ENCODE results near the gene CACNA2D1.
"Not testable (repeated sequence)": the region's sequence is repeated elsewhere in the genome, so short reads cannot be mapped to it uniquely, and the experiment has no call there.

CACNA2D1 gene

GRCh38 chr7:82389876-82390275, 53.7 kb downstream of the CACNA2D1 start:
- DNase-seq, result no peak

GRCh38 chr7:82388138-82388537, 55.4 kb downstream of the CACNA2D1 start:
- DNase-seq, result no peak

- DNase-seq, result not testable (repeated sequence)
Observed at GRCh38 chr7:82386571-82386970, 57.0 kb downstream of the CACNA2D1 start.

GRCh38 chr7:82384779-82385178, 58.8 kb downstream of the CACNA2D1 start:
- DNase-seq, result no peak

- DNase-seq, result no peak
Observed at GRCh38 chr7:82384051-82384464, 59.5 kb downstream of the CACNA2D1 start.

GRCh38 chr7:82382276-82382675, 61.3 kb downstream of the CACNA2D1 start:
- no peak for DNase-seq

GRCh38 chr7:82376739-82377138, 66.8 kb downstream of the CACNA2D1 start:
- peak in 1 of 2 experiments; percentile 54 for DNase-seq

DNA sequence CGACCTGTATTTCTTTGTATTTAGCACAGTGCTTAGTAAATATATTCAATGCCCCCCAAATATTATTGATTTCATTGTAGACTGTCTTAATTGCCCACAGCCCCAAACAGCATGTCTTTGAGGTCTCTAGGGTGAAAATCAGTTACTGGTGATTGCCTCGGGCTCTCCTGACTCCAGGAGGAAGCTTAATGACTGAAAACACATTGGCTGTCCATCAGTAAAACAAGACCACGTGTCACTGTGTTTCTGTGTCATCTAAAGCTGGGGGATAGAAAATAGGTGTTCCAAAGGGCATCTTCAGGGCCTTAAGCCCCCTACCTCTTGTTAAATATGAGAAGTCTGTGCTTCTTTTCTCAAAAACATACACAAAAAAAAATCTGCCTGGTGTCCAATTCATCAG, 67.9 kb downstream of the CACNA2D1 start:
- DNase-seq, result peak; percentile 20 to 69

DNA sequence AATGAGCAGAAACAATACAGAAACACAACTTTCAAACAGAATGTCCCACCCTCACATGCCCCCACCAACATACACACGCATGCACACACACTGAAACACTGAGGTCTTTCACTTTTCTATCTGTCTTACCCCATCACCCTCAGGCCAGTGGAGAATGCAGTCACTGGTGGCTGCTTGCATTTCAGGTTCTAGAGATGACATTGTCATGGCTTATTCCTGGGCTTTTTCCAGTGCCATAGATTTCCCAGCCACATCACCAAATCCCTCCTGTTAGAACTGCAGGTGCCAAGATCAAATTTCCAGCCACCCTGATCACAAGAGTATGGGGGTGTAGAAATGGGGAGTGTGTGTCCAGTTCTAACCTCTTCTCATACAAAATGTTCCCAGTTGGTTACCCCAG, 68.4 kb downstream of the CACNA2D1 start:
- peak; percentile 11 to 49 for DNase-seq

GRCh38 chr7:82373926-82374635, 69.5 kb downstream of the CACNA2D1 start:
- peak; percentile 64 to 79 for DNase-seq

DNA sequence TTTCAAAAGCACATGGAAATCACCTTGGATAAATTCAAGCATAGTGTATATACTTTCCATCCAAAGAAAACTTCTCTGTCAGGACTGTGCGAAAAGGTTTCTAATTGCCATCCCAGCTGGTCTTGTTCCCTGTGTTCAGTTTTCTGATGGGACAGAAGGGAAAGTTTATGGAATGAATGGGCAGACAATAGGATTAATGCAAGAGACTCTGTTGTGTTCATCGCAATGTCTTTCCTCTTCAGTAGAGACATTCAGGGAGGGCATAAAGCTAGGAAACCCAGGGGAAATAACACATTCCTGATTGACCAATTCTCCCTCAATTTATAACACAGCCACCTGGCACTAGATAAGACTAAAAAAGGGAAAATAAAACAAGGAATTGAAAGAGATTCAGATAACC, 78.9 kb downstream of the CACNA2D1 start:
- DNase-seq, result no peak

- no peak for DNase-seq
Observed at GRCh38 chr7:82364048-82364447, 79.5 kb downstream of the CACNA2D1 start.

- DNase-seq, result no peak
Observed at GRCh38 chr7:82362129-82362706, 81.4 kb downstream of the CACNA2D1 start.

DNA sequence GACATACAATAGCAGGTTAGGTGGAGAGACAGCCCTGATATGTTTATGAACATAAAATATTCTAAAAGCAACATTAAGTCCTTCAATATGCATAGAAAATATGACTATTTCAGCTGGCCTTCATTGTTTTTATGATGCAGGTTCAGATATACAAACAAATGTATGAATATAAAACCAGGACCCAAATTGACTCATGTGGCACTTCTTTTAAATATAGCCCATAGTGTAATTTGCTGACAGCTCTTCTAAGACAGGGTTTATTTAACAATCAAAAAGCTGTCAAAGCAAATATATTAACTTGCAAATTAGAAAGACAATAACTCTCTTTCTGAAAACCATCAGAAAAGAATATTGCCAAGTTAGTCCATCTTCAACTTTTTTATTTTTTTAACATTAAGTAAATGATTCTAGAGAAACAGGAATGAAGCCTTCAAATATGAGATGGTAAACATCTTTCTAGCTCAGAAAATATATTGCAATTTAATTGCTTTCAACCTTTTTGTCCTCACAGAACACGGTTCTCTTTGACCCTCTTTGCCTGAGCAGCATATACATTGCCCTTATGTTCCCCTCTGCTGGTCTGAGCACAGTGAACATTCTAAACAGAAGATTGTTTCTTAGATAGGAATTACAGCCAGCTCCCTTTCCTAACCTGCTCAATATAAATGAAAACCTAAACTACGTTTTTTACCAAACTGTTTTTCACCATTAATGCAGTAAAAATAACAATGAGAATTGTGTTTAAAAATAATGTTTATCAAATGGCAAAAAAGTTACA, 82.8 kb downstream of the CACNA2D1 start:
- peak in 1 of 2 experiments; percentile 24 for DNase-seq

GRCh38 chr7:82359426-82359825, 84.2 kb downstream of the CACNA2D1 start:
- peak in 1 of 2 experiments; percentile 40 for DNase-seq

GRCh38 chr7:82358923-82359322, 84.7 kb downstream of the CACNA2D1 start:
- DNase-seq, result peak in 1 of 2 experiments; percentile 46

DNA sequence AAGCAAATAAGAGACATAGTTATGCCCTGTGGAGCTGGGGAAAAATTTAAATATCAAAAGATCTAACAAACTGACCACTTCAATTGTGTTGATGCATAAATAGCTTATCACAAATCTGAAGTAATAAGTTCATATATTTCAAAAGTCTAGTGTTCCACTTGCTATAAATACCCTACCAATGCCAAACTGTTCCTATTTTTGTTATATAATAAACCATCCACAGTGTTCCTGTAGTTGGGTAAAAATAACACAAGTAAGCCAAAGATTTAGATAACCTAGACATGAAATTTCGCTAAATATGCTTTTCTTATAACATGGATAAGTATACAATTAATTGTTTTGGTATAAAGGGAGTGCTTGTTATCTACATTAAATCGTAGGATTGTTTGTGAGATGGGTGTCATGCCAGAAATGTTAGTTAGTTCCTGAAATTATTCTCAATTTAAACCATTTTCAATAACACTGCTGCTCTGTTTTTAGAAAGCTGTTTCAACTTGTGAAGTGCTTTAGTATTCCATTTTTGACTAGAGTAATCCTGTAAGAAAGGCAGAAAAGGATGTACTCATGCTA, 85.5 kb downstream of the CACNA2D1 start:
- no peak for DNase-seq

GRCh38 chr7:82348251-82348650, 95.3 kb downstream of the CACNA2D1 start:
- DNase-seq, result peak; percentile 46 to 74

DNA sequence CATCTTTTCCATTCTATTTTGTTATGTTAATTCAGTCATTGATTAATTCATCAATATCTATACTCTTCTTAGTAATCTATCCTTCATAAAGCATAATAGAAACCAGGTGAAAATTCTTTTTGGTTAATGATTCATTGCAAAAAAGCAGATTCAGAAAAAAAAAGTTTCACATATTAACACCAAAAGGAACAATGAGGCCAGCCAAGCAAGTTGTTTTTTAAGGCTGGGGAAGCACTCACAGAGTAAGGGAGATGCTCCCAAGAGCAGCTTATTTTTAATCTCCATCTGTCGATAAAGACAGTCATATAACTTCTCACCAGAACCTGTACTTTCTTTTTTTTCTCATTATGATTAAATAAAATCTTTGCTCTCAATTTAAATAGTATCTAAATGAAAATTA, 95.8 kb downstream of the CACNA2D1 start:
- DNase-seq, result peak; percentile 49 to 78

DNA sequence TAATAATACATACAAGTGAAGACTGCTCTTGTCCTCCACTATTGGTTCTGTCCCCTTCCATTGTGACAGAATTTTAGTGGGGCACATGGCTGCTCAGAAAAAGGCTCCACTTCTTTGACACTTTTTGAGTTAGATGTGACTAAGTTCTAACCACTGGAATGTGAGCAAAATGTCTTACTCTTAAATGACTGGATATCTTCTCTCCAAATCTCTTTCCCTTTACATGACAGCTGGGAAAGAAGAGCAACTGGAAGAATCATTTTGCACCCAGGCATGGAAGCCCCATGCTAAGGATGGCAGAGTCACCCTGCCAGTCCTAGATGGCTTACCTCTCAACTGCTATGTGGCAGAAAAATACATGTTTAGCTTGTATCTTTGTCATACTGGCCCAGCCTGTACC, 97.7 kb downstream of the CACNA2D1 start:
- DNase-seq, result peak in 1 of 2 experiments; percentile 29

DNA sequence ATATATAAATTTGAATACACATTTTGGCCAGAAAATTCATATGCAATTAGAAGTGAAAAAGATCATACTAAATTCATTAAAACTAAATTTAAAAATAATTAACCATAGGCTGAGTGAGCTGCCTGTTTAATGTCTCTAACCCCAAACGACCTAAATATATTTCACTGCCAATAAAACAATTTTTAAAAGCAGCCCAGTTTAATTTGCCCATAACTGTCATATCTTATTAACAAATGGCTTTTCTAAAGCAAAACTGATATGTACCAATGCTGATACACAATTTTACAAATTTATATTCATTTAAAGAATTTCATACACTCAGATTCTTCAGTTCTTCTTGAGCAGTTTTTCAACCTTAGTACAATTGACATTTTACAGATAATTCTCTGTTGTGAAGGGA, 99.9 kb downstream of the CACNA2D1 start:
- no peak for DNase-seq

GRCh38 chr7:82339958-82340357, 103.6 kb downstream of the CACNA2D1 start:
- DNase-seq, result no peak

DNA sequence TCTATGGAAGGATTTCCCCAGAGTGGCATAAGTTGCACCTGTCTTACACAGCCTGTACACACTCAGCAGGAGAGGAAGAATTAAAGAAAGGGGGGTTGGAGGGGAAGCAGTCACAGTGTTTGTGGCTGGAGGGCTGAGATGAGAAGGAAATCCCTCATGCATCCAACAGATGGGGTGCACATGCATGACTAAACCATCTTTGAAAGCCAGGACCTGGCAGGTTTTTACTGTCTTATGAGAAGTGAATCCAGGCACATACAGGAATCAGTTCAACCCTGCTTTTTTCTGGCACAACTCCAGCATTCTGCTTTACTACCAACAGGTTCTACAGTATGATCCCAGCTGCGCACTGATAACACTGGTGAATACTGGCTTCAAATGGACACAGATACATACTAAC, 107.7 kb downstream of the CACNA2D1 start:
- DNase-seq, result peak; percentile 98 to 100

DNA sequence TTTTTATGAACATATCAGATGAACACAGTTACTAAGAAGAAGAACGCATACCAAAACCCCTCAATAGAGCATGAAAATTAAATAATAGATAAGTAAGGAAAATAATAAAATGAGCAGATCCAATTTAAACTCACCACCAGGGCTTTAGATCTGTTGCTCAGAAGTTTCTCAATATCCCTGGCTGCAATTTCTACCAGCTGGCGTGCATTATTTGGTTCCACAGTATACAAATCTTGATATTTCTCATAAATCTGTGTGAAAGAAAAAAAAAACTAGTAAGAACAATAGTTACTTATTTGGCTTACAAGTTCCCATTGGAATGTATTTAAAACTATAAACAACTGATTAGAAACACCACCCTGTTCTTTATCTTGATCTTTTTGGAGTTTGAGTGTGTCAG, 108.6 kb downstream of the CACNA2D1 start:
- DNase-seq, result no peak
